HG03039 (cell line): ENCODE results near the gene LCLAT1.

ENCODE experiments used
- ATAC-seq: cut with Tn5 transposase; IDR thresholded peaks from one replicate; pipeline ENCODE4 v1.9.1; 2021; ENCODE audit warnings: mild to moderate bottlenecking, moderate library complexity; ENCODE audit not compliant: unreplicated experiment

LCLAT1 gene

DNA sequence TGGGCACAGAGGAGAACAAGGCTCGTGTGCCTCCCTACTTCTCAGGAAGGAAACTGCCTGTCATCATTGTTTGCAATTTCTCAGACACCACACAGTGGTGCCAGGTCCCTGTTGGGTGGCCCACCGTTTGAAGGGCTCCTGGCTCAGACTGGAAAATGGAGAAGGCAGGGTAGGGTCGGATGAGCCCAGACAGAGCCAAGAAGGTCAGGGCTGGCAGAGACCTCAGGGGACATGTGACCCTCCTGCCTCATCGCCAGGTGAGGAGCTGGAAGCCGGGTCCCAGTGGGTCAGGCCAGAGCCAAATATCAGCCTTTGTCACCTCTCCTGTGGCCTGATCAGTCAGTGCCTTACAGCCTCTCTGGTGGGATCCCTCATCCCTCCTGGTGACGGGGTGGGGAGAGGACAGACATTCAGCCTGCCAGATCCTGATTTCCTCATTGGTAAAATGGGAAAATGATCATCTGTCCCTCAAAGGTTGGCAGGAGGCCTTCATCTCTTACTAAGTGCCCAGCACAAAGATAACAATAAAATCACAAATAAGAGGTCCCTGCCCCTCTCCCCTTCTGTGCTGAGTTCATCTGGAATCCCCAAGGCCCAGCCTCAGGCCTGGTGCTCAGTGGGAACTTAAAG is 242.6 kb downstream of the LCLAT1 start:
- no peak for ATAC-seq

- ATAC-seq = no peak
These were observed 243.1 kb downstream of the LCLAT1 start for GRCh38 chr2:30690126-30690561.

DNA sequence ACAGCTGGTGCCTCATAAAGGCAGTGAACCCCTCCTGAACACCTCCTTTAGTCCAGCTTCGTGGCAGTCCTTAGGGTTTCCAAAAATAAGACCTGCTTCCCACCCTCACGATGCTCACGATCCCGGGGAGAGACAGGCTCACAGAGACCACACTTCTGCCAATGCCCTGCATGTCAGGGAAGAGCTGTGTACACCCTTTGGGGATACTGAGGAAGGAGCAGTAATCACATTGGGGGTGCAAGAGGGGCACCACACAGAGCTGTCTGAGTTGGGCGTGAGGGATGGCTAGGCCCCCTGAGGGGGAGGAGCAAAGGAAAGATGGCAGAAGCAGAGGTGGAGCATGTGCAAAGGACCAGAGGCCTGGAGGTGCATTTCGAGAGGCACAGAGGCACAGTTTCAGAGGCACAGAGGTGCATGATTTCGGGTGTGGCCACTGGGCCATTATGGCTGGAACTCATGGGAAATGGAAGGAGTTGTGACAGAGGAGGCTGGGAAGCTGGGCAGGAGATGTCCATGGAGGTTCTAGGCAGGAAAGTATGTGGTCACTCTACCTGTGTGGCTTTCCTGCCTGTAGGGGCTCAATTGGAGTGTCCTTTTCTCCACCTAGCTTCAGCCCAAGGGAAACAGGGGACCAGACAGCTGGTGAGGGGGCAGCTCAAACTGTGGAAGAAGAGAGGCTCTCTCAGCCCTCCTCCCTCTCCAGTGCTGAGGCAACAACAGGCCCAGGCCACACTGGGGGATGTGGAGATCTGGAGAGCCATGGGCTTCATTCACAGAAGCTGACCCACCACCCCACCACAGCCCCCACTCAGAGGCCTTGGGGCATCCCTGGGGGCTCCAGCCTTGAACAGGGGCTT is 244.3 kb downstream of the LCLAT1 start:
- ATAC-seq = no peak

DNA sequence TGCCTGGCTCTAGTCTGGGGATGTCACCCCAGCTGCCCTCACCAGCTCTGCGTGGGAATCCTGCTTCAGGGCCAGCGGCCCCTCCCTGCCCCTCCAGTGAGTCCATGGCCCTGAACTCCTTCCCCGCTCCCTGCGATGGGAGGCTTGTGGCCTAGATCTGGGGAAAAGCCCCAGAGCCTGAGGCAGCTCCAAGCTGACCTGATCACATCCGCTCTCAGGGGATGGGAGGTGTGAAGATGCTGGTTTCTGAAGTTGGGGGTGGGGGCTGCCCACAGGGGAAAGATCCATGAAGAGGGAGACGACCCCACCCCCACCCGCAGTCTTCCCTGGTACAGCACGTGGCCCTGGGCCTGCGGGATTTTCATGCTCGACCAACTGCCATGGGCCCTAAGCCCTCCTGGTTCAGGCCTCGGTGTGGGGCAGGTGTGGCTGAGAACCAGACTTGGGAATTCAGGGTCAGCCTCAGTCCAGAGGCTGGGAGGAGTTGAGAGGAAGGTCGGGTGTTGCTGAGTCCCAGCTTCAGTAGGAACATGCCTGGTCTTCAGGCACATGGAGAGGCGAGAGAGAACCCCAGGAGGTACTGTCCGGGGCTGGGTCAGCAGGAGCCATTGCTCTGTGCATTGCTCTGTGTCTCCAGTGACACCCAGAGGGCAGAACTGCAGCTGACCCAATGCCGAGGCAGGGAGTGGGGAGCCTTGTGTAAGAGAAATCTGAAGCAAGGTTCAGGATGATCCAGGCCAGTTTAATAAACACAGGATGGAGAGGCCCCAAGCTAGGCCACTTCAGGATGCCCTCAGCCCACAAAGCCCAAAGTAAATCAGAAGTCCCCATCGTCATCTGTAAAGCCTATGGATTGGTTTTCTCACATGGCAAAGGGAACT is 245.1 kb downstream of the LCLAT1 start:
- no peak for ATAC-seq

GRCh38 chr2:30692829-30693275 is 245.8 kb downstream of the LCLAT1 start:
- no peak for ATAC-seq
